PC-9 (cell line): ENCODE results near the gene ARHGEF7. TPM values are rescaled to one million over a fixed set of nuclear protein-coding genes. Genes with fewer than 3 reads are reported as not detected.

Experiments
- BruUV-seq: library from RNA; stranded (reverse); fragments of 400-500 nt; replicated peaks from 2 replicates; lab custom pipeline; 2021; lab: Mats Ljungman, UMichigan
- CTCF ChIA-PET: fragments of 300-600 bp; sonication (Branson Sonifier 250); formaldehyde crosslinking; loops from one replicate; lab custom pipeline; 2022; ENCODE audit warnings: antibody characterized with exemption; lab: Charles Lee
- POLR2A ChIA-PET: fragments of 300-600 bp; sonication (Branson Sonifier 250); formaldehyde crosslinking; loops from one replicate; lab custom pipeline; 2022; ENCODE audit warnings: antibody characterized with exemption; ENCODE audit not compliant: unreplicated experiment; lab: Charles Lee
- DNase-seq, 2 experiments: peaks; one replicate each; pipeline versions ENCODE4 v3.0.0 to v3.0.0-alpha.2; 2015 to 2022; ENCODE audit warnings: mixed read lengths in 1 of 2
- H2AFZ ChIP-seq: fragments of 200-600 bp; sonication (generic); 2 replicates; pipeline ENCODE4 v1.8.1; 2017; ENCODE audit warnings: antibody characterized with exemption
- H3F3A ChIP-seq: fragments of 200-600 bp; sonication (generic); 2 replicates; pipeline ENCODE4 v1.8.1; 2017; ENCODE audit warnings: antibody characterized with exemption, mild to moderate bottlenecking, low read depth; ENCODE audit not compliant: insufficient read depth
- H3K27ac ChIP-seq: fragments of 200-600 bp; sonication (generic); 2 replicates; pipeline ENCODE4 v1.6.1; 2016; ENCODE audit warnings: mixed run types
- H3K27me3 ChIP-seq: fragments of 200-600 bp; sonication (generic); 2 replicates; pipeline ENCODE4 v1.6.1; 2016; ENCODE audit warnings: low read depth, mixed run types; ENCODE audit not compliant: insufficient read depth
- H3K36me3 ChIP-seq: fragments of 200-600 bp; sonication (generic); 2 replicates; pipeline ENCODE4 v1.6.1; 2016; ENCODE audit warnings: low read depth, mixed run types
- H3K4me1 ChIP-seq: fragments of 200-600 bp; sonication (generic); replicated peaks from 2 replicates; pipeline ENCODE4 v1.6.1; 2016; ENCODE audit warnings: mixed run types; ENCODE audit not compliant: insufficient read depth
- H3K4me2 ChIP-seq: fragments of 200-600 bp; sonication (generic); 2 replicates; pipeline ENCODE4 v1.6.1; 2017; ENCODE audit warnings: mixed run types
- H3K4me3 ChIP-seq: fragments of 200-600 bp; sonication (generic); 2 replicates; pipeline ENCODE4 v1.6.1; 2016; ENCODE audit warnings: mixed run types
- H3K79me2 ChIP-seq: fragments of 200-600 bp; sonication (generic); 2 replicates; pipeline ENCODE4 v1.6.1; 2017; ENCODE audit warnings: low read depth, mixed run types
- H3K9me2 ChIP-seq: fragments of 200-600 bp; sonication (generic); 2 replicates; pipeline ENCODE4 v1.8.1; 2017; ENCODE audit warnings: mild to moderate bottlenecking; ENCODE audit not compliant: insufficient read depth
- H3K9me3 ChIP-seq: fragments of 200-600 bp; sonication (generic); 2 replicates; pipeline ENCODE4 v1.8.1; 2016; ENCODE audit warnings: low read depth; ENCODE audit not compliant: insufficient read depth
- H4K20me1 ChIP-seq: fragments of 200-600 bp; sonication (generic); 2 replicates; pipeline ENCODE4 v1.8.1; 2017; ENCODE audit not compliant: insufficient read depth
- CTCF ChIP-seq: fragments of 200-600 bp; sonication (generic); conservative IDR thresholded peaks from 2 replicates; pipeline ENCODE4 v1.6.1; 2017; ENCODE audit warnings: mixed run types, antibody characterized with exemption, mild to moderate bottlenecking, moderate library complexity
- EZH2 ChIP-seq: fragments of 200-600 bp; sonication (generic); IDR thresholded peaks from 2 replicates; pipeline ENCODE4 v1.8.0; 2017; ENCODE audit warnings: antibody characterized with exemption, low read depth
- intact Hi-C: fragments of 100-400 bp; cut with micrococcal nuclease; formaldehyde crosslinking; loops from one replicate; pipeline ENCODE4 v1.10.0; 2022; ENCODE audit not compliant: unreplicated experiment
- total RNA-seq: library from RNA; stranded (reverse); gene quantifications from 2 replicates; pipeline ENCODE4 v1.2.3, GENCODE V29; 2021

The ARHGEF7 gene
- total RNA-seq, 1 experiment from 2014 or later: 37.0 TPM

GRCh38 chr13:111251646-111252445, 136.7 kb downstream of the ARHGEF7 start:
- no peak overlapping the region for H3K4me2 ChIP-seq
- H3K9me3 ChIP-seq: no peaks in the 10 kb centered on the region
- intact Hi-C loops: no loop called here
- no peaks in the 10 kb centered on the region for H3K79me2 ChIP-seq
- ChIA-PET POLR2A (no interaction called here), CTCF (no interaction called here)
- no peaks in the 10 kb centered on the region for H4K20me1 ChIP-seq
- H3K27ac ChIP-seq: no peak overlapping the region
- no peaks in the 10 kb centered on the region for H3K4me1 ChIP-seq
- H3K9me2 ChIP-seq: no peaks in the 10 kb centered on the region
- H2AFZ ChIP-seq: no peak overlapping the region
- H3K36me3 ChIP-seq: 0 out of 2 replicates have a peak, but pooled peaks cover 4% of the 10 kb centered on the region
- no peaks in the 10 kb centered on the region for H3K27me3 ChIP-seq
- H3K4me3 ChIP-seq: no peak overlapping the region
- TF ChIP-seq CTCF (no peak), EZH2 (no peak)
- no peak for DNase-seq
- BruUV-seq: no TSS peak
- no peaks in the 10 kb centered on the region for H3F3A ChIP-seq

- no peaks in the 10 kb centered on the region for H3F3A ChIP-seq
- H3K4me1 ChIP-seq: no peaks in the 10 kb centered on the region
- no peak for DNase-seq
- ChIA-PET POLR2A (no interaction called here), CTCF (no interaction called here)
- BruUV-seq: no TSS peak
- no peak for TF ChIP-seq CTCF
- TF ChIP-seq EZH2: no peak
- no peak overlapping the region for H3K27ac ChIP-seq
- no peaks in the 10 kb centered on the region for H3K9me2 ChIP-seq
- intact Hi-C loops: no loop called here
- no peak overlapping the region for H2AFZ ChIP-seq
- H3K36me3 ChIP-seq: 0 out of 2 replicates have a peak, but pooled peaks cover 4% of the 10 kb centered on the region
- H3K4me3 ChIP-seq: no peak overlapping the region
- no peak overlapping the region for H3K4me2 ChIP-seq
- H4K20me1 ChIP-seq: no peaks in the 10 kb centered on the region
- no peaks in the 10 kb centered on the region for H3K27me3 ChIP-seq
- H3K79me2 ChIP-seq: no peaks in the 10 kb centered on the region
- H3K9me3 ChIP-seq: no peaks in the 10 kb centered on the region
Measured at GRCh38 chr13:111252446-111253364, 137.6 kb downstream of the ARHGEF7 start.

GRCh38 chr13:111253365-111253872, 138.3 kb downstream of the ARHGEF7 start:
- intact Hi-C loops: no loop called here

More at GRCh38 chr13:111253365-111253872, 138.3 kb downstream of the ARHGEF7 start:
- no peak for DNase-seq
- no peaks in the 10 kb centered on the region for H3K9me2 ChIP-seq
- no peak overlapping the region for H2AFZ ChIP-seq
- no peaks in the 10 kb centered on the region for H3F3A ChIP-seq
- no peaks in the 10 kb centered on the region for H3K79me2 ChIP-seq
- CTCF ChIA-PET: no interaction called here
- H3K4me3 ChIP-seq: no peak overlapping the region
- BruUV-seq: no TSS peak
- H3K27me3 ChIP-seq: no peaks in the 10 kb centered on the region
- no peaks in the 10 kb centered on the region for H3K9me3 ChIP-seq
- H4K20me1 ChIP-seq: no peaks in the 10 kb centered on the region
- no peaks in the 10 kb centered on the region for H3K4me1 ChIP-seq
- POLR2A ChIA-PET: no interaction called here
- no peak overlapping the region for H3K4me2 ChIP-seq
- H3K36me3 ChIP-seq: 0 out of 2 replicates have a peak, but pooled peaks cover 4% of the 10 kb centered on the region
- H3K27ac ChIP-seq: no peak overlapping the region
- TF ChIP-seq EZH2 (no peak), CTCF (no peak)
